GM12878 (cell line): ENCODE results near the gene CTPS1. TPM values are rescaled to one million over a fixed set of nuclear protein-coding genes. Genes with fewer than 3 reads are reported as not detected.

Source experiments
- BCL3 ChIP-seq: IDR thresholded peaks from 2 replicates; pipeline ENCODE4 v1.6.1; 2011; ENCODE audit warnings: borderline replicate concordance, low read depth, mild to moderate bottlenecking, moderate library complexity, low read length; ENCODE audit not compliant: insufficient read depth, poor library complexity, severe bottlenecking
- BHLHE40 ChIP-seq, 2 experiments: fragments of 450-650 bp in 1 of 2; IDR thresholded peaks; 2 replicates each; pipeline ENCODE4 v1.6.1; 2011 to 2017; ENCODE audit warnings: low read depth in 2 of 2, borderline replicate concordance in 1 of 2, improper control_type of control experiment in 1 of 2, low read length in 1 of 2, mild to moderate bottlenecking in 1 of 2
- CBX5 ChIP-seq: sonication (generic); IDR thresholded peaks from 2 replicates; pipeline ENCODE4 v1.6.1; 2016; ENCODE audit warnings: low read depth, moderate library complexity, mild to moderate bottlenecking, inconsistent platforms
- E2F4 ChIP-seq: IDR thresholded peaks from 2 replicates; pipeline ENCODE4 v1.6.1; 2012; ENCODE audit warnings: low read depth, low read length, improper control_type of control experiment
- E2F8 ChIP-seq: fragments of 450-650 bp; IDR thresholded peaks from 2 replicates; pipeline ENCODE4 v1.6.1; 2018; ENCODE audit warnings: mild to moderate bottlenecking, low read depth, moderate library complexity; ENCODE audit not compliant: partially characterized antibody
- IRF5 ChIP-seq: fragments of 450-650 bp; IDR thresholded peaks from 2 replicates; pipeline ENCODE4 v1.6.1; 2017; ENCODE audit warnings: borderline replicate concordance
- JUNB ChIP-seq: IDR thresholded peaks from 2 replicates; pipeline ENCODE4 v1.6.1; 2016; ENCODE audit warnings: antibody characterized with exemption, mild to moderate bottlenecking
- JUND ChIP-seq: IDR thresholded peaks from 2 replicates; pipeline ENCODE4 v1.6.1; 2012; ENCODE audit warnings: low read depth, mild to moderate bottlenecking, low read length, improper control_type of control experiment, moderate library complexity
- MAX ChIP-seq: IDR thresholded peaks from 2 replicates; pipeline ENCODE4 v1.6.1; 2012; ENCODE audit warnings: low read depth, low read length, improper control_type of control experiment
- MTA2 ChIP-seq: fragments of 450-650 bp; IDR thresholded peaks from 2 replicates; pipeline ENCODE4 v1.6.1; 2016; ENCODE audit warnings: low read depth, mild to moderate bottlenecking, moderate library complexity
- NFYB ChIP-seq: IDR thresholded peaks from 2 replicates; pipeline ENCODE4 v1.6.1; 2011; ENCODE audit warnings: low read depth, mild to moderate bottlenecking, low read length, improper control_type of control experiment, moderate library complexity; ENCODE audit not compliant: insufficient read depth
- PAX5 ChIP-seq: IDR thresholded peaks from 2 replicates; pipeline ENCODE4 v1.6.1; 2011; ENCODE audit warnings: low read depth, low read length, borderline replicate concordance
- RCOR1 ChIP-seq: conservative IDR thresholded peaks from 2 replicates; pipeline ENCODE4 v1.6.1; 2012; ENCODE audit warnings: low read depth, low read length, improper control_type of control experiment
- RELA ChIP-seq: fragments of 450-650 bp; IDR thresholded peaks from 2 replicates; pipeline ENCODE4 v1.8.0; 2014; ENCODE audit warnings: borderline replicate concordance; ENCODE audit not compliant: partially characterized antibody
- SMAD1 ChIP-seq: fragments of 450-650 bp; IDR thresholded peaks from 2 replicates; pipeline ENCODE4 v1.6.1; 2018; ENCODE audit warnings: mild to moderate bottlenecking, low read depth; ENCODE audit not compliant: partially characterized antibody
- SMC3 ChIP-seq: IDR thresholded peaks from 2 replicates; pipeline ENCODE4 v1.6.1; 2011; ENCODE audit warnings: low read length, improper control_type of control experiment, borderline replicate concordance
- SREBF1 ChIP-seq: IDR thresholded peaks from 2 replicates; pipeline ENCODE4 v1.6.1; 2012; ENCODE audit warnings: mild to moderate bottlenecking, low read length
- STAT1 ChIP-seq: fragments of 450-650 bp; conservative IDR thresholded peaks from 2 replicates; pipeline ENCODE4 v1.6.1; 2014; ENCODE audit warnings: antibody characterized with exemption, mild to moderate bottlenecking
- USF2 ChIP-seq: IDR thresholded peaks from 2 replicates; pipeline ENCODE4 v1.6.1; 2011; ENCODE audit warnings: low read depth, low read length, improper control_type of control experiment, borderline replicate concordance
- ZNF217 ChIP-seq: fragments of 450-650 bp; IDR thresholded peaks from 2 replicates; pipeline ENCODE4 v1.6.1; 2017; ENCODE audit warnings: antibody characterized with exemption, mild to moderate bottlenecking
- ZNF24 ChIP-seq: fragments of 450-650 bp; IDR thresholded peaks from 2 replicates; pipeline ENCODE4 v1.6.1; 2017; ENCODE audit warnings: antibody characterized with exemption, mild to moderate bottlenecking
- polyA plus RNA-seq, 11 experiments: library from polyadenylated mRNA; depleted of rRNA in 4 of 11; unstranded in 6 of 11; stranded (reverse) in 5 of 11; fragments of >200 nt; fragmentation: Nextera tagmentation in 4 of 11; fragmentation: Illumina TruSeq in 1 of 11; extraction: Ambion mirVana in 4 of 11; extraction: Trizol in 1 of 11; gene quantifications; 1 replicate in 1 of 11; 2 replicates in 10 of 11; pipeline versions ENCODE4 v1.2.1 to v1.2.3, GENCODE V29; 2011 to 2016; ENCODE audit warnings: inconsistent platforms in 2 of 11, missing spikeins in 2 of 11, low read depth in 1 of 11
- total RNA-seq, 4 experiments: library from RNA; depleted of rRNA in 3 of 4; stranded (reverse); fragments of >200 nt in 3 of 4; fragmentation: Illumina TruSeq in 1 of 4; extraction: Trizol in 1 of 4; gene quantifications; 2 replicates each; pipeline versions ENCODE4 v1.2.1 to v1.2.3, GENCODE V29; 2013 to 2021

The CTPS1 gene
- total and polyA plus RNA-seq, 10 of the 15 experiments (the other 5 are each of a cell fraction or from before 2014, with no cell fraction given) = 27.5 to 106 (median 62.8) TPM

- TF ChIP-seq JUNB (no peak), CBX5 (no peak), PAX5 (no peak; the same call in 1 of the 2 replicates), ZNF217 (peak; percentile 87), NFYB (peak; percentile 96), MTA2 (no peak), STAT1 (no peak), BCL3 (no peak), RELA (no peak), JUND (no peak), SMC3 (no peak), USF2 (no peak), MAX (peak; percentile 78), E2F4 (0 out of 2 replicates have a peak, but pooled peaks have one; percentile 44), IRF5 (no peak), RCOR1 (no peak), BHLHE40 (IDR thresholded peaks at IDR 0.05; ENCODE audit: borderline replicate concordance in 1 of 2, low read depth in 2 of 2, low read length in 1 of 2) (no peak; a peak in 1 of 4 replicates), ZNF24 (peak; percentile 60; the same call in 1 of the 2 replicates), SMAD1 (no peak), SREBF1 (no peak), E2F8 (peak; percentile 32)
Observed at GRCh38 chr1:40979241-40980067, at the start of gene CTPS1 (continued).
